Muscle of leg (tissue), 11 donors: ENCODE data around the gene NTF4. TPM values are rescaled to one million over a fixed set of nuclear protein-coding genes. Genes with fewer than 3 reads are reported as not detected.
A peak's percentile ranks its signal among the peaks of the same experiment; 100 is the strongest.
"Not testable (repeated sequence)": the region's sequence is repeated elsewhere in the genome, so short reads cannot be mapped to it uniquely, and the experiment has no call there.

Experiments
- DNase-seq: peaks from one replicate; pipeline ENCODE4 v3.0.0; 2013
- H3K27ac ChIP-seq: one replicate; pipeline ENCODE4 v1.5.1; 2013; ENCODE audit warnings: mild to moderate bottlenecking, low read length, control low read depth
- H3K27me3 ChIP-seq: one replicate; pipeline ENCODE4 v1.6.1; 2013; ENCODE audit warnings: low read length; ENCODE audit not compliant: control insufficient read depth, insufficient read depth
- H3K36me3 ChIP-seq: one replicate; pipeline ENCODE4 v1.6.1; 2013; ENCODE audit warnings: low read length; ENCODE audit not compliant: control insufficient read depth, insufficient read depth
- H3K4me1 ChIP-seq: one replicate; pipeline ENCODE4 v1.6.1; 2013; ENCODE audit warnings: low read length; ENCODE audit not compliant: control insufficient read depth, insufficient read depth
- H3K4me3 ChIP-seq: one replicate; pipeline ENCODE4 v1.5.1; 2013; ENCODE audit warnings: low read length, control low read depth
- H3K9me3 ChIP-seq: replicated peaks from 2 replicates; pipeline ENCODE4 v1.6.1; 2013; ENCODE audit warnings: low read depth, low read length; ENCODE audit not compliant: control insufficient read depth
- WGBS: methylation state at CpG from one replicate; pipeline ENCODE4 v1.1.5; 2013; ENCODE audit warnings: missing lambda C conversion rate; ENCODE audit not compliant: insufficient coverage; 5-methylcytosine and 5-hydroxymethylcytosine counted together
- polyA plus RNA-seq, 8 donors: library from polyadenylated mRNA; unstranded; fragments of 120-200 nt; gene quantifications; one replicate each; pipeline versions ENCODE4 v1.2.1 to v1.2.3, GENCODE V29; 2013; ENCODE audit warnings: inconsistent platforms in 1 of 8, low replicate concordance in 1 of 8; ENCODE audit not compliant: insufficient read length in 8 of 8, insufficient read depth in 1 of 8
- total RNA-seq: library from RNA; stranded (reverse); fragments of 120-200 nt; gene quantifications from one replicate; pipeline ENCODE4 v1.2.4, GENCODE V29; 2013

Gene NTF4
- total and polyA plus RNA-seq, 9 donors = 1.6 to 5.2 (median 3.5) TPM

- DNase-seq = no peak
- Histone ChIP-seq H3K4me3 (peak overlapping the region; percentile 100), H3K27ac (peak overlapping the region; percentile 98), H3K4me1 (peaks cover 21% of the 10 kb centered on the region), H3K9me3 (no peaks in the 10 kb centered on the region), H3K36me3 (peaks cover 35% of the 10 kb centered on the region), H3K27me3 (peaks cover 4% of the 10 kb centered on the region)
- WGBS = 63% methylated on average over 5 of the region's 11 CpGs
Measured at GRCh38 chr19:49086296-49086695, 21.7 kb upstream of the NTF4 start.

GRCh38 chr19:49085868-49086232 is 21.2 kb upstream of the NTF4 start:
- DNase-seq = no peak
- Histone ChIP-seq H3K36me3 (peaks cover 32% of the 10 kb centered on the region), H3K27me3 (peaks cover 4% of the 10 kb centered on the region), H3K4me1 (peaks cover 21% of the 10 kb centered on the region), H3K27ac (peak overlapping the region; percentile 98), H3K9me3 (no peaks in the 10 kb centered on the region), H3K4me3 (peak overlapping the region; percentile 100)
- WGBS = 0% methylated on average over 14 of the region's 14 CpGs

GRCh38 chr19:49085020-49085867 is 20.6 kb upstream of the NTF4 start, which contains the start of gene SNRNP70:
SNRNP70 (plus strand) TSS chr19:49085451; CDS start chr19:49086415, 964 bp downstream.
- under 1% methylated on average over 89 of the region's 89 CpGs for WGBS
- peak within 1 kb of the TSS; percentile 100 for H3K4me3 ChIP-seq
- peak; percentile 100 for DNase-seq
- H3K36me3 ChIP-seq = peaks cover 26% of the 10 kb centered on the region
- H3K27me3 ChIP-seq = peaks cover 4% of the 10 kb centered on the region
- no peaks in the 10 kb centered on the region for H3K9me3 ChIP-seq
- peak within 1 kb of the TSS; percentile 98 for H3K27ac ChIP-seq
- H3K4me1 ChIP-seq = peaks cover 21% of the 10 kb centered on the region

GRCh38 chr19:49084206-49085019 is 19.8 kb upstream of the NTF4 start:
- peaks cover 21% of the 10 kb centered on the region for H3K36me3 ChIP-seq
- H3K9me3 ChIP-seq = no peaks in the 10 kb centered on the region
- H3K4me3 ChIP-seq = peak overlapping the region; percentile 100
- peaks cover 4% of the 10 kb centered on the region for H3K27me3 ChIP-seq
- 56% methylated on average over 16 of the region's 26 CpGs for WGBS
- no peak for DNase-seq
- peaks cover 21% of the 10 kb centered on the region for H3K4me1 ChIP-seq
- peak overlapping the region; percentile 98 for H3K27ac ChIP-seq

GRCh38 chr19:49081273-49081672 is 16.7 kb upstream of the NTF4 start:
- Histone ChIP-seq H3K27ac (no peak overlapping the region), H3K4me3 (no peak overlapping the region), H3K4me1 (peaks cover 10% of the 10 kb centered on the region), H3K27me3 (peaks cover 7% of the 10 kb centered on the region), H3K9me3 (no peaks in the 10 kb centered on the region), H3K36me3 (peaks cover under 1% of the 10 kb centered on the region)
- DNase-seq = no peak
- 50% methylated on average over 1 of the region's 1 CpG for WGBS

- Histone ChIP-seq H3K27ac (no peak overlapping the region), H3K4me1 (peaks cover 5% of the 10 kb centered on the region), H3K4me3 (no peak overlapping the region), H3K27me3 (peaks cover 7% of the 10 kb centered on the region), H3K36me3 (no peaks in the 10 kb centered on the region), H3K9me3 (no peaks in the 10 kb centered on the region)
- WGBS = no CpG with 5 or more reads among the region's 4 CpGs
- no peak for DNase-seq
Measured at GRCh38 chr19:49080392-49080791, 15.8 kb upstream of the NTF4 start.

GRCh38 chr19:49074869-49075268 is 10.3 kb upstream of the NTF4 start:
- H3K27ac ChIP-seq, H3K36me3 ChIP-seq, H3K4me3 ChIP-seq, H3K9me3 ChIP-seq: not testable (repeated sequence)
- peaks cover 11% of the 10 kb centered on the region for H3K4me1 ChIP-seq
- WGBS = 0% methylated on average over 1 of the region's 9 CpGs
- peak; percentile 63 for DNase-seq
- peaks cover 46% of the 10 kb centered on the region for H3K27me3 ChIP-seq

GRCh38 chr19:49073514-49074378 is 9.1 kb upstream of the NTF4 start:
- H3K27me3 ChIP-seq = peaks cover 54% of the 10 kb centered on the region
- peak; percentile 65 for DNase-seq
- H3K4me3 ChIP-seq = peak overlapping the region; percentile 21

GRCh38 chr19:49071860-49072547 is 7.4 kb upstream of the NTF4 start:
- DNase-seq = no peak
- H3K4me3 ChIP-seq = peak overlapping the region; percentile 24

More at GRCh38 chr19:49073514-49074378, 9.1 kb upstream of the NTF4 start:
- peaks cover 11% of the 10 kb centered on the region for H3K4me1 ChIP-seq
- H3K9me3 ChIP-seq = no peaks in the 10 kb centered on the region
- 61% methylated on average over 14 of the region's 23 CpGs for WGBS
- no peaks in the 10 kb centered on the region for H3K36me3 ChIP-seq
- peak overlapping the region; percentile 87 for H3K27ac ChIP-seq

More at GRCh38 chr19:49071860-49072547, 7.4 kb upstream of the NTF4 start:
- 3% methylated on average over 93 of the region's 93 CpGs for WGBS
- Histone ChIP-seq H3K36me3 (no peaks in the 10 kb centered on the region), H3K4me1 (peaks cover 15% of the 10 kb centered on the region), H3K27ac (peak overlapping the region; percentile 55), H3K27me3 (peaks cover 64% of the 10 kb centered on the region), H3K9me3 (no peaks in the 10 kb centered on the region)
